HG02759 (cell line): ENCODE results near the gene PTK7.

Experiments
- ATAC-seq: cut with Tn5 transposase; IDR thresholded peaks from one replicate; pipeline ENCODE4 v1.9.1; 2021; ENCODE audit warnings: mild to moderate bottlenecking, moderate library complexity; ENCODE audit not compliant: unreplicated experiment

Gene PTK7

GRCh38 chr6:43142101-43142500, 66.0 kb downstream of the PTK7 start:
- no peak for ATAC-seq

GRCh38 chr6:43143235-43144128, 67.4 kb downstream of the PTK7 start:
- ATAC-seq: peak; percentile 84

- ATAC-seq: no peak
Measured at GRCh38 chr6:43144879-43145278, 68.8 kb downstream of the PTK7 start.

GRCh38 chr6:43146261-43146660, 70.1 kb downstream of the PTK7 start:
- no peak for ATAC-seq

GRCh38 chr6:43146709-43147688, 70.9 kb downstream of the PTK7 start:
- ATAC-seq: no peak

- no peak for ATAC-seq
Measured at GRCh38 chr6:43147691-43148477, 71.8 kb downstream of the PTK7 start.

- no peak for ATAC-seq
Measured at GRCh38 chr6:43149265-43149664, 73.2 kb downstream of the PTK7 start.

GRCh38 chr6:43150051-43150751, 74.1 kb downstream of the PTK7 start:
- no peak for ATAC-seq

GRCh38 chr6:43159599-43159998, 83.5 kb downstream of the PTK7 start:
- no peak for ATAC-seq

GRCh38 chr6:43163899-43164298, 87.8 kb downstream of the PTK7 start:
- no peak for ATAC-seq

- no peak for ATAC-seq
Measured at GRCh38 chr6:43170417-43170930, 94.4 kb downstream of the PTK7 start.

GRCh38 chr6:43170931-43171706, 95.0 kb downstream of the PTK7 start, which contains the start of gene SRF:
SRF (plus strand) TSS chr6:43171269; CDS start chr6:43171657, 388 bp downstream.
- ATAC-seq: peak; percentile 62

- no peak for ATAC-seq
Measured at GRCh38 chr6:43171707-43172103, 95.6 kb downstream of the PTK7 start.

- no peak for ATAC-seq
Measured at GRCh38 chr6:43172104-43173007, 96.2 kb downstream of the PTK7 start.

GRCh38 chr6:43173591-43174262, 97.6 kb downstream of the PTK7 start:
- ATAC-seq: no peak

GRCh38 chr6:43174263-43175112, 98.4 kb downstream of the PTK7 start:
- ATAC-seq: peak; percentile 67
